GM18867 (cell line): ENCODE results near the gene VSIG4.

Experiments
- ATAC-seq: cut with Tn5 transposase; IDR thresholded peaks from one replicate; pipeline ENCODE4 v1.9.1; 2021; ENCODE audit warnings: mild to moderate bottlenecking, moderate library complexity; ENCODE audit not compliant: unreplicated experiment

Gene VSIG4

GRCh38 chrX:66009231-66009845 is 30.5 kb downstream of the VSIG4 start:
- ATAC-seq, result no peak

- no peak for ATAC-seq
These were observed 31.4 kb downstream of the VSIG4 start for GRCh38 chrX:66008328-66008970.

- ATAC-seq, result no peak
These were observed 32.0 kb downstream of the VSIG4 start for GRCh38 chrX:66007851-66008250.

GRCh38 chrX:66005830-66006449 is 33.9 kb downstream of the VSIG4 start:
- no peak for ATAC-seq

GRCh38 chrX:66004928-66005829 is 34.7 kb downstream of the VSIG4 start:
- no peak for ATAC-seq

GRCh38 chrX:66002824-66003680 is 36.8 kb downstream of the VSIG4 start:
- peak; percentile 78 for ATAC-seq

- no peak for ATAC-seq
These were observed 38.3 kb downstream of the VSIG4 start for GRCh38 chrX:66001596-66001995.

GRCh38 chrX:66000628-66001272 is 39.1 kb downstream of the VSIG4 start:
- no peak for ATAC-seq

GRCh38 chrX:66000178-66000577 is 39.7 kb downstream of the VSIG4 start:
- ATAC-seq, result no peak

GRCh38 chrX:65999563-66000148 is 40.2 kb downstream of the VSIG4 start:
- ATAC-seq, result no peak

GRCh38 chrX:65999029-65999562 is 40.8 kb downstream of the VSIG4 start:
- no peak for ATAC-seq

GRCh38 chrX:65997978-65998717 is 41.7 kb downstream of the VSIG4 start:
- no peak for ATAC-seq

- ATAC-seq, result no peak
These were observed 45.1 kb downstream of the VSIG4 start for GRCh38 chrX:65994519-65995506.

- ATAC-seq, result no peak
These were observed 45.9 kb downstream of the VSIG4 start for GRCh38 chrX:65993915-65994460.

- ATAC-seq, result no peak
These were observed 46.5 kb downstream of the VSIG4 start for GRCh38 chrX:65993332-65993731.

- ATAC-seq, result no peak
These were observed 49.2 kb downstream of the VSIG4 start for GRCh38 chrX:65990702-65991101.

GRCh38 chrX:65987811-65988210 is 52.1 kb downstream of the VSIG4 start:
- ATAC-seq, result no peak
